GM21526 (cell line): Measurements from ENCODE around the gene DCANP1.
"Not testable (repeated sequence)": the region's sequence is repeated elsewhere in the genome, so short reads cannot be mapped to it uniquely, and the experiment has no call there.

Experiments used
- ATAC-seq: cut with Tn5 transposase; IDR thresholded peaks from one replicate; pipeline ENCODE4 v1.9.1; 2021; ENCODE audit warnings: moderate library complexity; ENCODE audit not compliant: unreplicated experiment, low FRiP score

DCANP1 gene, protein sequence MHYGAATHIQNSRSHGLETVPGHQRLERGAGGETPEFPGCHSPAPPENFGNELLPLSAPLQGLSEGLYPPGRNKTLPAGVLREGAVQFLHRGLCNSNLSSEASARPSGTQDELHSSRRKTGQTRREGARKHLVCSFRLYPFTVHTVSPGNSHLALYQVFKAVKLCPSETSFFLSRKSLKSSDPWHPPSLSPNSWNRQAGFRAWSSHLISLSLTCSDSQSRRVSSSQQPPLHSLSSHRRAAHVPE

DNA sequence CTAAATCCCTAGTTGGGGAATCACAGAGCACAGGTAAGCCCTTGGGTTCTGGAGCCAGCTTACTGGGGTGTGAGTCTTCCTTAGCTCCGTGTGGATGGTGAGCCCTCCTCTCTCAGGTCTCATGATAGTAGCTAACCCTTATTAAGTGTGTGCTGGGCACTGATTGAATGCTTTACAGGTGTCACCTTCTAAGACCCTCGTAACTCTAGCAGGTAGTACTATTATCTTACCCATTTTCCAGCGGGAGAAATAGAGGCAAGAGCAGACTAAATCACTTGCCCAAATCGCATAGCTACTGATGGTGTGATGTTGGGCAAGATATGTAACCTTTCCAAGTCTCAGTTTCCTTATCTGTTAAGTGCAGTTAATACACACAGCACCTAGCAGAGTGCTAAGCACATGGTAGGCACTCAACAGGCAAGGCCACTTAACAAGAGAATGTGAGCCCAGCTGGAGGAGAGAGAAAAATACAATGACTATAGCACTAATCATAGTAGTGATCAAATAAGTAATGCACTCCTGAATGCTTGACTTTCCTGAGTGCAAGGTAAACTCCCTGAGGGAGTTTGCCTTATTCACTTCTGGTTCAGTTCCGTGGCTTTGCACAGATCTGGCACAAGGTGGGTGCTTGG lies at the start of gene DCANP1:
Gene DCANP1, minus strand, starts transcription at position 51 of the 632 bp plus-strand sequence. CDS start 240 bp downstream, outside the sequence.
- no peak for ATAC-seq

DNA sequence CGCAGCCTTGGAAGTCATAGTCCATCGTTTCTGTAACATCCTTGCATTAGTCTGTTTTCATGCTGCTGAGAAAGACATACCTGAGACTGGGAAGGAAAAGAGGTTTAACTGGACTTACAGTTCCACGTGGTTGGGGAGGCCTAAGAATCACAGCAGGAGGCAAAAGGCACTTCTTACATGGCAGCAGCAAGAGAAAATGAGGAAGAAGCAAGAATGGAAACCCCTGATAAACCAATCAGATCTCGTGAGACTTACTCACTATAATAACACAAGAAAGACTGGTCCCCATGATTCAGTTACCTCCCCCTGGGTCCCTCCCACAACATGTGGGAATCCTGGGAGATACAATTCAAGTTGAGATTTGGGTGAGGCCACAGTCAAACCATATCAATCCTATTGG lies 48.4 kb upstream of the DCANP1 start:
- not testable (repeated sequence) for ATAC-seq

DNA sequence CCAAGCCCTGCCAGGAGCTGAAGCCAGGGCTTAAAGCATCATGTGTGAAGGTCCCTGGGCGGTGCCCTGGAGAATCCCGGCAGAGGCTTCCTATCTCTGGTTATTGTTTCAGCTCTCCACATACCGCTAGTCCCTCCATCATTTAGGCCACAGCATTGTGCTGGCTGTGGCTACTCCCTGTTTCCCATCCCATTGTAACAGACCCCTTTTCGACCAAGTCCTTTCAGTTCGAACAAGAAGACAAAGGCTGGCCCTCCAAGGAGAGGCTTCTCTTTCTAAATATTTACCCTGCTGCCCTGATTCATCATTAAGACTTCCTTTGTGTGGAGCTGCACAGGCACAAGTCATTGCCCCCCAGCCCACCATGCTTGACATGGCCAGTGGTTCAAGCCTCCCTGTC lies 47.0 kb upstream of the DCANP1 start:
- ATAC-seq, result no peak

DNA sequence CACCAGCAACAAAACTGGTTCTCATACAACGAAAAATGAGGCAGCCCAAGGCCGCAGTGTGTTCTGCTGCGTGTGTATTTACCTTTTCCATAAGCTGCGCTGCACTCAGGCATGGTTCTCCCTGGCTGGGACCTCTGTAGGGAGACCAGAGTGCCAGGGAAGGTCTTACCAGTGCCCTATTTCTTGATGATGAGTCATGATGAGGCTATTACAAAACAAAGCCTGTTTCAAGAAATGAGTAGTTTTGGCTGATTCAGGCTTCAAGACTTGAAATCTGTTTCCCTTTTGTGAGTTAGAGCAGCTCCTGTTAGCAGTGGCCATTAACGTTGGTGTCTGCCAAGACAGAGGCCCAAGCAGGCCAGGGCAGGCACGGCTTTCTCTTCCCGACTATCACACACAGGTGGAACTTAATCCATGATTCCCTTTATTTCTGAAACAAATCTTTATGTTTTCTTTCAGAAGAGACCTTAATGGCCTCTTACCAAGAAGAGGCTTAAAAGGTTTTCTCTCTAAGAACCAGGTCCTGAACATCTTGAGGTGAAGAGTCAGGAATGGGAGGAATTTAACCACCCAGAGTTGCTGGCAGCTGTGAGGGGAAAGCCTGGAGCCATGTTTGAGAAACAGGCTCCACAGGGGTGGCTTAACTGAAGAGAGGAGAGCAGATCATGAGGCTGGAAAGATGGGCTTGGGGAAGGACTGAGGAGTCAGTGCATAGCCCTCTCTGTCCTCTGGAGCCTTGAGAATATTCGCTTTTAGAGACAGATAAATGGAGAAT lies 46.4 kb upstream of the DCANP1 start:
- no peak for ATAC-seq

DNA sequence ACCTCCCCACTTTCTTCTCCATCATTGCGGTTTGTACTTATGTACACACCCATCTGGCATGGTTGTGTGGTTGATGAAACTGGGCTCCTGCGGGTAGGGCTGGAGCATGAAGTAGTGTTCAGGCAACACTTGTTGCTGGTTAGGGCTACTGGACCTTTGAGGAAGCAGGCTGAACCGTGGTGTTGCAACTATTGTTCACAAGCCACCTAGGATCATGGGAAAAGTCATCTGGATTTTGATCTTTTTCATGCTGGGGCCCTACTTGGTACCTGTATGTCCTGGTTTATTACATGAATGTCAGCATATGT lies 45.1 kb upstream of the DCANP1 start:
- no peak for ATAC-seq

DNA sequence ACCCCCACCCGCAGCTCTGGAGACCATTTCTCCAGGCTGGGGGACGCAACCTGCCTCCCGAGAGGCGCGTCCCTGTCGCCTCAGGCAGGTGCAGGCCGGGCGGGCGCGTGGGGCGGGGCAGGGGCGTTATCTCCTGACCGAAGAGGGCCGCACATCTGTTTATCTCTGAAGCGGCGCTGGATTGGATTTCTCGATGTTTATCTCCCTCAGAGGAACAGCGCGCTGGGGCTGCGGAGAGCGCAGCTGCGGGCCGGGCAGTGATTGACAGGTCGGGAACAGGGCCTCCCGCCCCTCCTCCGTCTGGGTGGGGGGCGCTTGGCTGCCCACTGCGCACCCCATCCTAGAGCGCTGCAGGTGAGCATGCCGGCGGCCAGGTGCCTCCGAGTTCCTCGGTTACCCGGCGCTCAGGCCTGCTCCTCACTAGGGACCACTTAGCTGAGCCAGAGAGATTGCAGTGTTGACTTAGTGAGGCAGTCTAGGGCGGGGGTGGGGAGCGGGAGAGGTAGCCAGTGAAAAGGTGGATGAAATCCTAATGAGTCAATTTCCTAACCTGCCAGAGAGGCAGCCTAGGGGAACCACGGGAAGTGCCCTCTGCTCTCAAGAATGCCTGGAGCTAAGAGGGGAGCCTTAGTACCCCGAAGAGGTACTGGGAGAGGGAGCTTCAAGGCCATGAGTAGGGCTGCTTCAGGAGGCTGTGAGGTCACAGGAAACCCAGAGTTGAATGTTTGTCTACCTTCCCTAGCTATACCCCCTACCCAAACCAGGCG lies 44.6 kb upstream of the DCANP1 start:
- ATAC-seq, result no peak

DNA sequence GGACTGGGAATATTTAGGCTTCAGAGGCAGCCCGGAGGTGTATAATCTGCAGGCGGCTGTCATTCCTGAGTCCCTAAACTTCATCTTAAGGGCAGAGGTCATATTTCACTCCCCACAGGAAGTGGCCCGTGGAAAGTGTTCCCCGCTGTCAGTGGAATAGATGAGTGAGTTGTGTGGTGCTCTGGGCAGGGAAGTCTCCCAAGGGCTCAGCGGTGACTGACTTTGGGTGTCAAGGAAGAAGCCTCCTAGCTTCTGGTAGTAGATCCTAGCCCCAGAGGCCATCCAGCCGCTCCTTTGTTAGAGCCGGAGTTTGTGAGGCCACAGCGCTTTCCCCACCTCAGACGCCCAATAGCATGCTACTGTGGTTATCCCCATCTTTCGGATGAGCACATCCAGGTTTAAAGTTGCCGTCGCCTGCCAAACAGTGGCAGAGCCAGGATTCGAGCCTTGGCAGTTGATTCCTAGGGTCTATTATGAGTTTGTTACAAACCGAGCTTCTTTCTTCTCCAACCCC lies 43.9 kb upstream of the DCANP1 start:
- ATAC-seq, result no peak

DNA sequence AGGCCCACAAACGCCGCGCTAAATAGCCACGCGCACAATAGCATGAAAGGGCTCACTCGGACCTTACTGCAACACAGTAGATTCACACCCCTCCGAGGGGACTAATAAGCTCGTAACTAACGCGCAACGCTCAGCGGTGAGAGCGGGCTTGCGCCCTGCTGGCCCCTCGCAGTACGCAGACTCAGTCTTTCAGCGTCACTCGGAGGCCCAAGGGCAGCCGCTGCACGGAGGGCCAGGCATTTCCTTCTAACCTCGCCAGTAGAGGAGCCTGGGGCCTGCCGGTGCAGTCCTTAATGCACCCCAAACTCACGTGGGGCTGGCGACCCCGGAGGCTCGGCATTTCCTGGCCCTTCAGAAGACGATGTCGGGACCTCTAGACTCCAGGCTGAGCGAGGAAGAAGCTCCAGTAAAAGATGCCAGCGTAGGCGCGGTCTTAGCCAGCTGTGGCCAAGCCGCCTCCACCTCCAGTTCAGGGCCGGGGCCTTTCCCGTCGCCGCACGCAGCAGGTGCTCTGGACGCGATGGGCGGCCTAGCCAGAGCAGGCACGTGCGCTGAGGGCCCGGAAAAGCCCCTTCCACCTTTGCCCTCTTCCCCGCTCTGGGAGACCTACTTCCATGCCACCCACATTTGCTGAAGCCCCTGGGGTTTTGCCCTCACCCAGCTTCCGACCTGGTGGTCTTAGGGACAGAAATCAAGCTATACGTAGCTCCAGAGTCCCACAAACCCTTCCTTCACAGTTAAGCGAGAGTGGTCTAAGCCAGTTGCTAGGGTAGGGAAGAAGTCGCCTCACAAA lies 43.3 kb upstream of the DCANP1 start:
- no peak for ATAC-seq

DNA sequence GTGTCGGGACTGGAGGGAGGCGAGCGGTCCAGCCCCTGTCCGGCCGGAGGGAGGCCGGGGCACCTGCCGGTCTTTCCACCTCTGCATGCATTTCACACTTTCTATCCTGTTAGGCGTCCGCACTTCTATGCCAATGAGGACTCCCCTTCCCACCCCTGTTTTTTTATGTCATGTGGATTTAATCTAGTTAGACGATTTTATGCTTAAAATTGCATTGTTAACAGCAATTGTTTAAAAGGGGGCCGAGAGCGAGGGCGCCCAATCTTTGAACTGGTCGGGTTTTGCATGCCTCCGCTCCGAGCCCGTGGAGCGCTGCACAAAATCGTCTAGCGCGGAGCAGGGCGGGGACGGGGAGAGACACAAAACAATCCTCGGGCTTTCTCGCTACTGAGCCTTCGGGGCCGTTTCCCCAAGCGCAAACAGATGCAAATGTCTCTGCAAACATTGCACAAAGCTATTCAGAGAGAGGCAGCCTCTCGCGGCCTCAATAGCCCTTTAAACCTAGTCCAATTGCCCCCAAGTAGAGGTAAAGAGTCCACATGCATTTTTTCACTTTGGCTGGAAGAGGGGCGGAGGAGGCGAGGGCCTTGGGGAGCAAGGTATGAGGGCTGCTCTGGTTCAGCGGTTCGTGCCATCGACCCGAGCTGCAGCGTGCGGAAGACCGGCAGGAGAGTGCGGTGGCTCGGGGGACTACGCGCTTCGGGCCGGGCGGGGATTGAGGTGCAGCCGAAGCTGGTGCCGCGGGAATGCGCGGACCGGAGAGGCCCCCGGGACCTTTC lies 42.5 kb upstream of the DCANP1 start:
- no peak for ATAC-seq

DNA sequence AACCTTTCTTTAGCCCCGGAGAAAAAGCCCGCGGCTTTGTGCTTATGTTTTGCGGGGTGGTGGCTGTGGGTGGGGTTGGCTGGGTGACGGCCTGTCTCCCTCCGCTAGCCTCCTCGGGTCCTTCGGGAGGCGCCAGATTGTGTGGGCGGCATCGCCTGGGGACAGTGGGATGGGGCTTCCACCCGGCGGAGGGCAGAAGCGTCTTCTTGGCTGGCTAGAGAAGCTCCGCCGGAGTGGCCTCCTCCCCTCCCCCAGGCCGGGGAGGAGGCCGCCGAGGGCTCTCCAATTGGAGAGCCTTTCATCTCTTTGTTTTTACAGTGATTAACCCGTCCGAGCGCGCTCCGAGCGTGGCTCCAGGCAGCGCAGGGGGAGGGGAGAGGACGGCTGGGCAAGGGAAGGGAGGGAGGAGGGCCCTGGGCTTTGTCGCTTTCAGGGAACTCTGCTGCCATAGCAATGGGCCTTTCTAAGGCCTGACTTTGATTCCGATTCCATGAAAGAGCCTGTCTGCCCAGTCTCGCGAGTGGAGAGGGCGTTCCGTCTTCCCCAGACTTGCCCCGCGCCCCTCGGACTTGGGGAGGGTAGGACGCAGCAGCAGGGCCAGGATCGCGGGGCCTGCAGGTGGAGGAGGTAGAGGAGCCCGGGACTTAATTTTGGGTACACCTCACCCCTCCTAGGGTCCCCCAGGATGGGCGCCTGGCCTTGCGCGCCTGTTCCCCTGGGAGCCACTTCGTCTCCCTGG lies 41.7 kb upstream of the DCANP1 start:
- ATAC-seq, result no peak

DNA sequence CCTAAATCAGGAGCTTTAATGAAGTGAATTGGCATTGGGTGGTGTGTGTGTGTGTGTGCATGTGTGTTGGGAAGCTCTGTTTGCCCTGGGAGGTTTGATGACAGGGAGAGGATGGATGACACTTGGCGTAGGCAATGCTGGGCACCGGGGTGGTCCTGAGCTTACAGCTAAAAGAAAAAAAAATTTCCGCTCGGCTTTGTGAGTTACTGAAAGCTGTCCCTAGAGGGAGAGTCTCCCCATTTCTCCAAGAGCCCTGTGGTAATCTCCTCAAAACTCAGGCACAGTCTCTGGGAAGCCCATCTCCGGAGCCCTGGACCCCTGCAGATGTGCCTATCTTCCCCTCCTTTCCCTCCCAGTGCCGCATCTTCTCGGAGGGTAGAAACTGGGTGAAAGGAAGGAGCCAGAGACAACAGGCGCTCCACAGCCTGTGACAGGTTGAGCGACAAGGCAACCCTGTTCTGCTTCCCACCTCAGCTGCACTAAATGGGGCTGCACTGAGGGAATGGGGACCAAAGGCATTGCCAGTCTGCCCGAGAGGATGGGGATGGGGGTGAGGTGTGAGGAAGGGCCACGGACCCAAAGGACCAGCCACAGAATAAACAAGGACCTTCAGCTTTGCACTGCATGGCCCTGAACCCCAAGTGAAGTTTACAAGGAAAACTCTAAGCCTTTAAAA lies 40.8 kb upstream of the DCANP1 start:
- no peak for ATAC-seq

DNA sequence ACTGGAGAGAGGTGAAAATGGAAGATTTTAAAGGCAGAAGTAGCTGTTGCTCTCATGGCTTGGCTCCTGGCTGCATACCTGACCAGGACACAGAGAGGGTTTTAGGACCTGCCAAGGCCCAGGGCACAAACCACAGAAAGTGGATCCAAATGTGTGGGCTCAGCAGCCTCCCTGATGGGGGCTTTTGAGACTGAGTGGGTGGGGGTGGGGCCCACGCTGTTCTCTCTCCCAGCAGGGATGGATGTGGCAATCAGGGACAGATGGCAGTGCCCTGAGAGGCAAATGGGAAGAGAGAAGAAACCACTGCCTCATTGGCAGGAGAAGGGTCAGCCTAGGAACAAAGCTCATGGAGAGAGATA lies 39.9 kb upstream of the DCANP1 start:
- no peak for ATAC-seq

DNA sequence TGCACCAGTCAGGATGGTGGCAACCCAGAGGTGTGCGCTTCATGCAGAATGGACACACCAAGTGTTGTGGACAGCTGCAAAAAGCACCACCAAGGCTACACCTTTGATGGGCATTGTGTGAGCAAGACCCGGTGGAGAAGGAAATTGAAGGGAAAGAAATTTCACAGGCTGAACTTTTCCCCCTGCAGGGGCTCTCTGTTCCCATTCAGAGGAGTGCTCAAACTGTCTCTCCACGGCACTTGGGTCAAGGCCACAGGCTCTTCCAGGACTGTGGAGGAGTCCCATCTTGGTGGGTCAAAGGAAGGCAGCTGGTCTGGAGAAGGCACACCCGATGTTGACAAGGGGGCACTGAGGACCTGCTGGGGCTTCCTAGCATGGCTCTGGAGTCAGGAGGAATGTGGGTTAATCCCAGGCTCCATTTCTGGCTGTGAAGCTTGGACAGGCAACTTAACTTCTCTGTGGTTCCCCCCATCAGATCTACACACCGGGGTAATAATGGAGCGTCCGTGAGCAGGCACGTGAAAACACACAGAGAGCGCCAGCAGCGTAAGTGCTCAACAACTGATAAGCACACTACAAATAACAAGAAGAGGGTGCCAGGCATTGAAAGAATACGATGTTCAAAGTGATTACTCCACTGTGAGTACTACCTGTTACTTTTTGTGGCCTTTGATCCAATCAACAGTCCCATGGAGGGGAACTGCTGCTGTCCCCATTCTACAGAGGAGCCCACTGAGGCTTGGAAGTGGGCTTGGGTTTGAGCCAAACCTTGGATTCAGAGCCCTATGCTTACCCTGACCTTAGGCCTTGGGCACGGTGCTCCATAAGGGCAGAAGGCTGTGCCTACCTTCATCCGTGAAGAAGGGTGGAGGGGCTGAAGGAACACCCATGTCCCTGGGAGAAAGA lies 39.2 kb upstream of the DCANP1 start:
- no peak for ATAC-seq

DNA sequence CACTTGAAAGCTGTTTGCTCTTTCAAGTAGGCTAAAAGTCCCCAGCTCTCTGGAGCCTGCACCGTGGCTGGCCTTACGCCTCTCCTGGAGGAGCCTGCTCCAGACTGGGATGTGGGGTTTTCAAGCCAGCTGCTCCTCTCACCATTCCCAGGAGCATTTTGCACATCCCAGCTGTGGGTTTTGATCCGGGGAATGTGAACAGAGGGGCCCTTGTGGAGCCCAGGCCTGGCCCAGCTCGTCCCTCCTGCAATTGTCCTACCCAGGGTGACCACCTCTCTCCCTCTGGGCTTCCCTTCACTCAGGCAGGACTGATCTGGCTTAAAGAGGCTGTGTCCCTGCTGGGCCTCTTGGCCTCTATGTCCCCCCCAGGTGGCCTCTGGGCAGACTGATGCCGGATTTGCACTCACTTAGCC lies 37.5 kb upstream of the DCANP1 start:
- no peak for ATAC-seq

DNA sequence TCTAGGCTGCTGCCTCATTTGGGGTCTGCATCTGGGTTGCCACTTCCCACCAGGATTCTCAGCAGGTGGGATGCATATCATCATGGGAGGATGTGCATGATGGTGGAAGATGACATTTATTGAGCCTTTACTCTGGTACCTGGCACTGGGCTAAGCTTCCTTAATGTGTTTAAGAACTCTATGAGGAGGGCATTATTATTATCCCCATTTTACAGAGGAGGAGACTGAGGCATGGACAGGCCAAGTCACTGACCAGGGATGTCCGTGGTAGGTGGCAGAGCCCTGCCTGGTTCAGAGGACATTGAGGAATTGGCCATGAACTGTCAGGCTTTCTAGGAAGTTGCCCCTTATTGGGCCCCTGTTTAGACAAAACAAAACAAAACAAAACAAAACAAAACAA lies 36.1 kb upstream of the DCANP1 start:
- no peak for ATAC-seq

DNA sequence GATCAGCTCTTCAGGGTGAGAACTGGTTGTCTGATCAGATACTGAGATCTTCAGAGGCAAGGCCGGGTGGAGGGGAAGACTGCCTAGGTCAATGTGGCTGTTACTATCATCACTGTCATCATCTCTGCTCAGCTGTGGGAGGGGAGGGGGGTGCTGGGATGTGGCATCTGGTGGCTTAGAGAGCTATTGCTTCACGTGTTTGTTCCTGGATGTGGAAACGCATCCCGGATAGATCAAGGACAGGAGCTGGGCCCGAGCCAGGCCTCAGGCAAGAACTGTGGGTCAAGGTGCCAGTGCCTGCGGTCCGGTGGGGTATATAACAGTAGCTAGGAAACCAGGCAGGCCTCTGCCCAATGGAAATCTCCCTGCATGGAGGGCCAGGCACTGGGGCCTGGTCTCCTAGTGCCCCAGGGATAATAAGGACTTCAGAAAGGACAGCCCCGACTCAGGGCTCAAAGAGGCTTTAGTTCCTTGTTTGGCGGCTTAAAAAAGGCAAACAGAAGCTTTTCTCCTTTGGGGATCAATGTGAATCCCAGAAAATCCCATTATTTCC lies 35.3 kb upstream of the DCANP1 start:
- no peak for ATAC-seq

DNA sequence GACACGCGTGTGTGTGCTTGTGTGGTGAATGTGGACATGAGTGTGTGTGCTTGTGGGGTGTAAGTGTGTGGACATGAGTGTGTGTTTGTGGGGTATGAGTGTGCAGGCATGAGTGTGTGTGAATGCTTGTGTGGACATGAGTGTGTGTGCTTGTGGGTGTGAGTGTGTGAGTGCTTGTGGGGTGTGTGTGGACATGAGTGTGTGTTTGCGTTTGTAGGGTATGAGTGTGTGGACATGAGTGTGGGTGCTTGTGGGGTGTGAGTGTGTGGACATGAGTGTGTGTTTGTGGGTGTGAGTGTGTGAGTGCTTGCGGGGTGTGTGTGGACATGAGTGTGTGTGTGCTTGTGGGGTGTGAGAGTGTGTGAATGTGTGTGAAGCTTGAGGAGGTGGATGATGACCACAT lies 34.8 kb upstream of the DCANP1 start:
- ATAC-seq, result no peak
